NT2/D1 (cell line): Measurements from ENCODE around the gene TNFRSF14.

Experiments used
- DNase-seq: peaks from one replicate; pipeline ENCODE4 v3.0.0-alpha.2; 2011; ENCODE audit warnings: low read depth, low spot score
- H3K27me3 ChIP-seq: 2 replicates; pipeline ENCODE4 v1.6.0; 2011; ENCODE audit warnings: mild to moderate bottlenecking; ENCODE audit not compliant: insufficient read length, insufficient read depth
- H3K36me3 ChIP-seq: 2 replicates; pipeline ENCODE4 v1.6.1; 2011; ENCODE audit warnings: mild to moderate bottlenecking, low read length, mixed read lengths; ENCODE audit not compliant: insufficient read depth, insufficient read length
- H3K4me1 ChIP-seq: 2 replicates; pipeline ENCODE4 v1.5.1; 2011; ENCODE audit not compliant: insufficient read depth, insufficient read length
- H3K4me3 ChIP-seq: 2 replicates; pipeline ENCODE4 v1.5.1; 2011; ENCODE audit warnings: low read depth; ENCODE audit not compliant: insufficient read length
- H3K9ac ChIP-seq: 2 replicates; pipeline ENCODE4 v1.6.0; 2011; ENCODE audit warnings: low read depth; ENCODE audit not compliant: insufficient read length
- H3K9me3 ChIP-seq: 2 replicates; pipeline ENCODE4 v1.5.1; 2011; ENCODE audit warnings: mild to moderate bottlenecking, low read length; ENCODE audit not compliant: insufficient read depth
- SUZ12 ChIP-seq: IDR thresholded peaks from 2 replicates; pipeline ENCODE4 v1.6.1; 2011; ENCODE audit not compliant: insufficient read length, insufficient read depth; ENCODE audit errors: extremely low read depth
- YY1 ChIP-seq: IDR thresholded peaks from 2 replicates; pipeline ENCODE4 v1.6.1; 2011; ENCODE audit not compliant: insufficient read length, insufficient read depth
- ZNF274 ChIP-seq: IDR thresholded peaks from 2 replicates; pipeline ENCODE4 v1.6.1; 2011; ENCODE audit warnings: mild to moderate bottlenecking, low read depth, low read length

TNFRSF14 gene

GRCh38 chr1:2556277-2556677, at the start of gene TNFRSF14:
TNFRSF14 (plus strand) TSS chr1:2556371; CDS start chr1:2556665, 294 bp downstream.
- TF ChIP-seq ZNF274 (no peak), YY1 (no peak)

GRCh38 chr1:2506901-2507565, 49.1 kb upstream of the TNFRSF14 start:
- no peak for DNase-seq

More at GRCh38 chr1:2556277-2556677, at the start of gene TNFRSF14:
- Histone ChIP-seq H3K9me3 (no peaks in the 10 kb centered on the region), H3K27me3 (no peaks in the 10 kb centered on the region), H3K4me3 (no peak within 1 kb of the TSS), H3K9ac (peak within 1 kb of the TSS; percentile 61), H3K36me3 (no peaks in the 10 kb centered on the region), H3K4me1 (peaks cover 2% of the 10 kb centered on the region)
- no peak for DNase-seq

GRCh38 chr1:2507744-2508155, 48.4 kb upstream of the TNFRSF14 start:
- Histone ChIP-seq H3K27me3 (no peaks in the 10 kb centered on the region), H3K4me1 (peaks cover 3% of the 10 kb centered on the region), H3K9ac (no peak overlapping the region), H3K9me3 (no peaks in the 10 kb centered on the region), H3K36me3 (peaks cover 56% of the 10 kb centered on the region), H3K4me3 (no peak overlapping the region)
- no peak for DNase-seq
- TF ChIP-seq YY1 (no peak), ZNF274 (no peak), SUZ12 (no peak)

More at GRCh38 chr1:2506901-2507565, 49.1 kb upstream of the TNFRSF14 start:
- no peaks in the 10 kb centered on the region for H3K9me3 ChIP-seq
- H3K4me3 ChIP-seq = no peak overlapping the region
- H3K4me1 ChIP-seq = peaks cover 3% of the 10 kb centered on the region
- TF ChIP-seq SUZ12 (no peak), ZNF274 (no peak), YY1 (no peak)
- H3K36me3 ChIP-seq = peaks cover 49% of the 10 kb centered on the region
- H3K9ac ChIP-seq = no peak overlapping the region
- H3K27me3 ChIP-seq = no peaks in the 10 kb centered on the region

GRCh38 chr1:2508180-2508579, 48.0 kb upstream of the TNFRSF14 start:
- Histone ChIP-seq H3K9me3 (no peaks in the 10 kb centered on the region), H3K9ac (no peak overlapping the region), H3K27me3 (no peaks in the 10 kb centered on the region), H3K4me1 (peaks cover under 1% of the 10 kb centered on the region), H3K4me3 (no peak overlapping the region), H3K36me3 (peaks cover 60% of the 10 kb centered on the region)
- TF ChIP-seq SUZ12 = no peak
- no peak for TF ChIP-seq YY1
- DNase-seq = no peak

- Histone ChIP-seq H3K27me3 (no peaks in the 10 kb centered on the region), H3K36me3 (peaks cover 66% of the 10 kb centered on the region)
Observed at GRCh38 chr1:2508751-2509150, 47.4 kb upstream of the TNFRSF14 start.

GRCh38 chr1:2509589-2509988, 46.6 kb upstream of the TNFRSF14 start:
- Histone ChIP-seq H3K9me3 (no peaks in the 10 kb centered on the region), H3K9ac (no peak overlapping the region), H3K4me1 (no peaks in the 10 kb centered on the region), H3K36me3 (peaks cover 72% of the 10 kb centered on the region), H3K4me3 (no peak overlapping the region), H3K27me3 (no peaks in the 10 kb centered on the region)
- TF ChIP-seq ZNF274 (no peak), SUZ12 (no peak)
- no peak for DNase-seq

More at GRCh38 chr1:2508751-2509150, 47.4 kb upstream of the TNFRSF14 start:
- TF ChIP-seq SUZ12 = no peak
- no peak for TF ChIP-seq ZNF274
- no peak for TF ChIP-seq YY1
- Histone ChIP-seq H3K4me3 (no peak overlapping the region), H3K9me3 (no peaks in the 10 kb centered on the region), H3K9ac (no peak overlapping the region), H3K4me1 (no peaks in the 10 kb centered on the region)
- no peak for DNase-seq

GRCh38 chr1:2510366-2511155, 45.6 kb upstream of the TNFRSF14 start:
- no peak overlapping the region for H3K9ac ChIP-seq
- H3K27me3 ChIP-seq = no peaks in the 10 kb centered on the region
- no peak overlapping the region for H3K4me3 ChIP-seq
- no peak for TF ChIP-seq ZNF274
- TF ChIP-seq YY1 = no peak
- no peak for TF ChIP-seq SUZ12
- peaks cover 82% of the 10 kb centered on the region for H3K36me3 ChIP-seq
- no peaks in the 10 kb centered on the region for H3K9me3 ChIP-seq
- H3K4me1 ChIP-seq = no peaks in the 10 kb centered on the region
- no peak for DNase-seq
